A549 (cell line): ENCODE measurements around the gene SIVA1. TPM values are rescaled to one million over a fixed set of nuclear protein-coding genes. Genes with fewer than 3 reads are reported as not detected.

Source experiments
- ATAC-seq, 2 experiments: fragments of 200-7000 bp in 1 of 2; fragments of >200 bp in 1 of 2; cut with Nextera tagmentation in 1 of 2; cut with Tn5 transposase in 1 of 2; 3 replicates each; pipeline versions ENCODE4 v1.8.0 to v1.9.1; 2018 to 2020; ENCODE audit warnings: mild to moderate bottlenecking in 1 of 2, moderate library complexity in 1 of 2
- CTCF ChIA-PET: fragments of 300-600 bp; sonication (Branson Sonifier 250); formaldehyde crosslinking; extraction: SDS; loops from one replicate; lab custom pipeline; 2021; ENCODE audit warnings: antibody characterized with exemption, inconsistent platforms; lab: Yijun Ruan, JAX
- POLR2A ChIA-PET: fragments of 350-600 bp; formaldehyde crosslinking; extraction: SDS; loops from one replicate; lab custom pipeline; 2021; ENCODE audit warnings: antibody characterized with exemption, inconsistent platforms; lab: Yijun Ruan, JAX
- DNase-seq, 2 experiments: peaks; one replicate each; pipeline versions ENCODE4 v3.0.0 to v3.0.0-alpha.2; 2011 to 2016; ENCODE audit warnings: low read depth in 1 of 2, low spot score in 1 of 2
- FAIRE-seq: peaks from 2 replicates; lab custom pipeline; 2011; peaks lifted over from hg19 to GRCh38; lab: Jason Lieb, UNC
- H3K27ac ChIP-seq, 2 experiments: fragments of >200 bp; sonication (Bioruptor Twin); formaldehyde crosslinking; 3 replicates each; pipeline ENCODE4 v1.5.1; 2016 to 2017
- H3K4me1 ChIP-seq: fragments of >200 bp; sonication (Bioruptor Twin); formaldehyde crosslinking; 3 replicates; pipeline ENCODE4 v1.6.1; 2016
- H3K4me2 ChIP-seq: fragments of >200 bp; sonication (Bioruptor Twin); formaldehyde crosslinking; 3 replicates; pipeline ENCODE4 v1.6.1; 2016
- H3K4me3 ChIP-seq: fragments of >200 bp; sonication (Bioruptor Twin); formaldehyde crosslinking; 3 replicates; pipeline ENCODE4 v1.5.1; 2016
- H3K9me3 ChIP-seq: fragments of >200 bp; sonication (Bioruptor Twin); formaldehyde crosslinking; 3 replicates; pipeline ENCODE4 v1.6.1; 2016
- ESRRA ChIP-seq: fragments of 150-350 bp; IDR thresholded peaks from 2 replicates; pipeline ENCODE4 v1.6.1; 2014; ENCODE audit warnings: mild to moderate bottlenecking, low read length, borderline replicate concordance
- FOSL2 ChIP-seq, 2 experiments: fragments of 450-650 bp in 1 of 2; fragments of >200 bp in 1 of 2; sonication (Bioruptor Twin) in 1 of 2; formaldehyde crosslinking; IDR thresholded peaks; 2 replicates each; pipeline versions ENCODE4 v1.5.0 to v1.6.1; 2016 to 2020; ENCODE audit warnings: mild to moderate bottlenecking in 1 of 2, moderate library complexity in 1 of 2
- FOXS1 ChIP-seq: fragments of 250-450 bp; sonication (Bioruptor Pico); IDR thresholded peaks from 2 replicates; pipeline ENCODE4 v1.5.0; 2020; ENCODE audit warnings: mild to moderate bottlenecking, moderate library complexity
- HOXB13 ChIP-seq: fragments of 250-450 bp; sonication (Bioruptor Pico); IDR thresholded peaks from 2 replicates; pipeline ENCODE4 v1.5.0; 2020; ENCODE audit warnings: low read depth, mild to moderate bottlenecking, moderate library complexity
- JUNB ChIP-seq: fragments of >200 bp; sonication (Bioruptor Twin); formaldehyde crosslinking; IDR thresholded peaks from 2 replicates; pipeline ENCODE4 v1.6.1; 2016
- KDM1A ChIP-seq: fragments of 200-600 bp; sonication (generic); IDR thresholded peaks from 2 replicates; pipeline ENCODE4 v1.6.1; 2016; ENCODE audit warnings: low read depth, mild to moderate bottlenecking
- KDM5A ChIP-seq: fragments of 200-600 bp; sonication (generic); IDR thresholded peaks from 2 replicates; pipeline ENCODE4 v1.6.1; 2016; ENCODE audit warnings: antibody characterized with exemption, mild to moderate bottlenecking
- MAFK ChIP-seq: fragments of 450-650 bp; IDR thresholded peaks from 2 replicates; pipeline ENCODE4 v1.6.1; 2014; ENCODE audit not compliant: partially characterized antibody
- MAZ ChIP-seq: fragments of 150-350 bp; IDR thresholded peaks from 2 replicates; pipeline ENCODE4 v1.6.1; 2014; ENCODE audit warnings: antibody characterized with exemption, low read depth, low read length, borderline replicate concordance
- ZNF302 ChIP-seq: fragments of 250-450 bp; sonication (Bioruptor Pico); IDR thresholded peaks from 2 replicates; pipeline ENCODE4 v1.9.0; 2021; ENCODE audit warnings: inconsistent platforms, mild to moderate bottlenecking, moderate library complexity
- WGBS: methylation state at CpG from one replicate; pipeline ENCODE4 v1.1.6; 2017; ENCODE audit errors: missing lambda C conversion rate; 5-methylcytosine and 5-hydroxymethylcytosine counted together
- polyA plus RNA-seq, 4 experiments: library from polyadenylated mRNA; depleted of rRNA in 3 of 4; stranded (reverse); fragments of >200 nt; fragmentation: RNase III in 1 of 4; extraction: RNeasy Plus Mini Kit Qiagen cat#74134 plus additional on column Dnase treatment in 1 of 4; gene quantifications; 2 replicates in 3 of 4; 3 replicates in 1 of 4; pipeline ENCODE4 v1.2.3, GENCODE V29; 2011 to 2017
- TF ChIP-seq, protein P1 (sequence below): fragments of >200 bp; sonication (Bioruptor Twin); formaldehyde crosslinking; IDR thresholded peaks from 3 replicates; pipeline ENCODE4 v1.5.1; 2016
- TF ChIP-seq, protein P2 (sequence below): fragments of 250-450 bp; sonication (Bioruptor Pico); IDR thresholded peaks from 2 replicates; pipeline ENCODE4 v1.5.0; 2020; ENCODE audit warnings: low read depth, mild to moderate bottlenecking, moderate library complexity
- TF ChIP-seq, protein P3 (sequence below): fragments of >200 bp; sonication (Bioruptor Twin); formaldehyde crosslinking; IDR thresholded peaks from 3 replicates; pipeline ENCODE4 v1.6.1; 2016
- TF ChIP-seq, protein P4 (sequence below): fragments of 150-350 bp; IDR thresholded peaks from 2 replicates; pipeline ENCODE4 v1.6.1; 2014; ENCODE audit warnings: low read depth, mild to moderate bottlenecking, low read length

Gene SIVA1
- polyA plus RNA-seq, 2 of the 4 experiments (the other 2 are of a cell fraction), result 90.0 to 169 TPM

DNA sequence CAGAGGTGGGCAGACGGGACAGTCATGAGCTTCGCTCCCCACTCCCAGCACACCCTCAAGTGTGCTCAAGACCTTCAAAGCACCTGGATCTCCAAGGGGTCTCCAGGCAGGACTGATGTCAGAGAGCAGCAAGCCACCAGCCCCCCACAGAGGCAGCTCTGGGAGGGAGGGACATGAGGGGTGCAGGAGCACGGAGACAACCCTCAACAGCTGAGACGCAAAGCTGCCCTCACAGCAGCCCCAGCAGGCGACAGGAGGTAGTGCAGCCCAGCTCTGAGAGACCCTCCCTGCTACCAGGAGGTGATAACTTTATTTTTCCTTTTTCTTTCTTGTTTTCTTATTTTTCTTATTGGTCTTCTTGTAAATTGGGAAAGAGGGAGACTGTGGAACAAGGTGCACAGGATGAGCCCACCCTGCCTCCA lies 17.9 kb downstream of the SIVA1 start:
- no peak overlapping the region for H3K4me2 ChIP-seq
- no peak for TF ChIP-seq FOSL2 (IDR thresholded peaks at IDR 0.05)
- TF ChIP-seq FOSL2 (CRISPR knock-in tag; IDR thresholded peaks at IDR 0.05), result no peak
- TF ChIP-seq, protein P1, sequence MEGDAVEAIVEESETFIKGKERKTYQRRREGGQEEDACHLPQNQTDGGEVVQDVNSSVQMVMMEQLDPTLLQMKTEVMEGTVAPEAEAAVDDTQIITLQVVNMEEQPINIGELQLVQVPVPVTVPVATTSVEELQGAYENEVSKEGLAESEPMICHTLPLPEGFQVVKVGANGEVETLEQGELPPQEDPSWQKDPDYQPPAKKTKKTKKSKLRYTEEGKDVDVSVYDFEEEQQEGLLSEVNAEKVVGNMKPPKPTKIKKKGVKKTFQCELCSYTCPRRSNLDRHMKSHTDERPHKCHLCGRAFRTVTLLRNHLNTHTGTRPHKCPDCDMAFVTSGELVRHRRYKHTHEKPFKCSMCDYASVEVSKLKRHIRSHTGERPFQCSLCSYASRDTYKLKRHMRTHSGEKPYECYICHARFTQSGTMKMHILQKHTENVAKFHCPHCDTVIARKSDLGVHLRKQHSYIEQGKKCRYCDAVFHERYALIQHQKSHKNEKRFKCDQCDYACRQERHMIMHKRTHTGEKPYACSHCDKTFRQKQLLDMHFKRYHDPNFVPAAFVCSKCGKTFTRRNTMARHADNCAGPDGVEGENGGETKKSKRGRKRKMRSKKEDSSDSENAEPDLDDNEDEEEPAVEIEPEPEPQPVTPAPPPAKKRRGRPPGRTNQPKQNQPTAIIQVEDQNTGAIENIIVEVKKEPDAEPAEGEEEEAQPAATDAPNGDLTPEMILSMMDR, result 0 out of 3 replicates have a peak, but pooled peaks have one; percentile 11
- TF ChIP-seq, all 56 proteins: peak for 1
- H3K9me3 ChIP-seq, result peaks cover 2% of the 10 kb centered on the region; the same call in 1 of the 3 replicates
- no peak overlapping the region for H3K27ac ChIP-seq
- H3K4me3 ChIP-seq, result no peak overlapping the region
- DNase-seq (peak in 1 of 2 experiments; percentile 52), FAIRE-seq (no peak), ATAC-seq (no peak)
- POLR2A ChIA-PET, result interaction anchor here (0.6 kb wide), 1 partner anchor 102 kb away, joined by 4 read pairs; no protein-coding TSS in a partner anchor
- CTCF ChIA-PET, result interaction anchor here (0.8 to 9.3 kb wide), 8 partner anchors 8 to 56 kb away, joined by 3 to 88 read pairs (median 6); no protein-coding TSS in a partner anchor
- WGBS, result 89% methylated on average over 5 of the region's 5 CpGs
- peaks cover 14% of the 10 kb centered on the region for H3K4me1 ChIP-seq

DNA sequence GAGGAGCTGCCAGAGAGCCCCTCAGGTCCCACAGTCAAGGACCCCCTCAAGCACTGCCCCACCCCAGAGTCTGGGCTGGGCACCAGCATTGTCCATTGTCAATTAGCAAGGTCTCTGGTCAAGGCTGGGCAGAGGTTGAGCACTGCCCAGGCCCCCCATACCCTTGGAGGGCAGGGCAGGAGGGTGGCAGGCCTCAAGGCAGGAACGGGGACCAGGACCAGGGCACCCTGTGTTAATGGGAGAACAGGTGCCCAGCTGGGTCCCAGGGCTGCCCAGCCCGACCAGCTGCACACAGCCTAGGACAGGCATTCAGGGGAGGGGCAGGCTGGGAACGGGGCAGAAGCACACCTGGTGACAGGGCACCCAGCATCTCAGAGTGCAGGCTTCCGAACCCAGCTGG lies 18.4 kb downstream of the SIVA1 start:
- ChIA-PET CTCF (interaction anchor here (0.8 to 9.3 kb wide), 9 partner anchors 8 to 55 kb away, joined by 3 to 88 read pairs (median 6); no protein-coding TSS in a partner anchor), POLR2A (interaction anchor here (0.6 kb wide), 1 partner anchor 101 kb away, joined by 4 read pairs; no protein-coding TSS in a partner anchor)
- FAIRE-seq (no peak), DNase-seq (no peak), ATAC-seq (no peak)
- H3K4me1 ChIP-seq, result peaks cover 14% of the 10 kb centered on the region
- peaks cover 2% of the 10 kb centered on the region; the same call in 1 of the 3 replicates for H3K9me3 ChIP-seq
- 100% methylated on average over 2 of the region's 4 CpGs for WGBS
- TF ChIP-seq, protein P2, sequence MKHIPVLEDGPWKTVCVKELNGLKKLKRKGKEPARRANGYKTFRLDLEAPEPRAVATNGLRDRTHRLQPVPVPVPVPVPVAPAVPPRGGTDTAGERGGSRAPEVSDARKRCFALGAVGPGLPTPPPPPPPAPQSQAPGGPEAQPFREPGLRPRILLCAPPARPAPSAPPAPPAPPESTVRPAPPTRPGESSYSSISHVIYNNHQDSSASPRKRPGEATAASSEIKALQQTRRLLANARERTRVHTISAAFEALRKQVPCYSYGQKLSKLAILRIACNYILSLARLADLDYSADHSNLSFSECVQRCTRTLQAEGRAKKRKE (CRISPR knock-in tag), result no peak
- TF ChIP-seq JUNB, result no peak
- no peak for TF ChIP-seq MAZ
- no peak for TF ChIP-seq KDM5A
- TF ChIP-seq HOXB13 (CRISPR knock-in tag), result no peak
- TF ChIP-seq, protein P3, sequence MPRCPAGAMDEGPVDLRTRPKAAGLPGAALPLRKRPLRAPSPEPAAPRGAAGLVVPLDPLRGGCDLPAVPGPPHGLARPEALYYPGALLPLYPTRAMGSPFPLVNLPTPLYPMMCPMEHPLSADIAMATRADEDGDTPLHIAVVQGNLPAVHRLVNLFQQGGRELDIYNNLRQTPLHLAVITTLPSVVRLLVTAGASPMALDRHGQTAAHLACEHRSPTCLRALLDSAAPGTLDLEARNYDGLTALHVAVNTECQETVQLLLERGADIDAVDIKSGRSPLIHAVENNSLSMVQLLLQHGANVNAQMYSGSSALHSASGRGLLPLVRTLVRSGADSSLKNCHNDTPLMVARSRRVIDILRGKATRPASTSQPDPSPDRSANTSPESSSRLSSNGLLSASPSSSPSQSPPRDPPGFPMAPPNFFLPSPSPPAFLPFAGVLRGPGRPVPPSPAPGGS, result no peak
- TF ChIP-seq KDM1A, result no peak
- TF ChIP-seq, protein P1, result no peak
- no peak for TF ChIP-seq FOXS1
- no peak overlapping the region for H3K4me3 ChIP-seq
- H3K4me2 ChIP-seq, result no peak overlapping the region
- no peak overlapping the region for H3K27ac ChIP-seq

DNA sequence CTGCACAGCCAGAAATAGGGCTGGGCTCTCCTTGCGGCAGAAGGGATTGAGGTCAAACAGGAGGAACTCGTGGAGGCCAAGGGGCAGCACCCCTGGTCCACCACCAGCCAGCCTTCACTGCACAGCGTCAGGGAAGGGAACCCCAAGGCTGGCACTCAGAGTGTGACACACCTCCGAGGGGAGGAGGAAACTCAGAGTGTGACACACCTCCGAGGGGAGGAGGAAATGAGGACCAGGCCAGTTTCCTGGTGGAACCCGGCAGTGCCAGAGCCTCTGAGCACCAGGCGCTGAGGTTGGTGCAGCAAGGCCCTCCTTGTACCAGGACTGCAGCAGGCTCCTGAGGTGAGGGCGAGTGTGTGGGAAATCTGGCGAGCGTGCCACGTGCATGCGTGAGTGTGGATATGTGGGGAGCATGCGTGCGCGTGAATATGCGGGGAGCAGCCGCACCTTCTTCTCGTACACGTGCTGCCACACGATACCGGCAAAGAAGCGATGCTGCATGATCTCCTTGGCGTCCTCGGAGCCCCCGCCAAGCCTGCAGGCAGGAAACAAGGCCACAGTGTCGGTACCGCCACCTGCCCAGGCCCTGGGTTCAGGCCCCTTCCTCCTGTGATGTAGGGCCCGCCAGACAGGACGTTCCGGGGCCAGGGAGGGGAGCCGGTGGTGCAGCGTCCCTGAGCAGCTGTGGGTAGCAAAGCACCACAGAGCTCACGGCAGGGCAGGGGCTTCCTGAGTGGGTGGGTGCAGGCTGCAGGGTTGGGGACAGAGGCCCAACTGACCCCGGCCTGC lies 19.2 kb downstream of the SIVA1 start:
- WGBS, result 91% methylated on average over 33 of the region's 34 CpGs
- peaks cover 2% of the 10 kb centered on the region; the same call in 1 of the 3 replicates for H3K9me3 ChIP-seq
- CTCF ChIA-PET, result interaction anchor here (1.0 to 9.3 kb wide), 9 partner anchors 9 to 145 kb away, joined by 3 to 88 read pairs (median 5); no protein-coding TSS in a partner anchor
- no peak overlapping the region for H3K4me2 ChIP-seq
- no peak overlapping the region for H3K27ac ChIP-seq
- H3K4me1 ChIP-seq, result peaks cover 14% of the 10 kb centered on the region
- H3K4me3 ChIP-seq, result no peak overlapping the region
- no peak for ATAC-seq
- DNase-seq, result no peak
- TF ChIP-seq ZNF302 (CRISPR knock-in tag) (no peak), ESRRA (no peak), FOXS1 (no peak), MAFK (no peak)
- TF ChIP-seq, protein P1, result no peak
- TF ChIP-seq, protein P4, sequence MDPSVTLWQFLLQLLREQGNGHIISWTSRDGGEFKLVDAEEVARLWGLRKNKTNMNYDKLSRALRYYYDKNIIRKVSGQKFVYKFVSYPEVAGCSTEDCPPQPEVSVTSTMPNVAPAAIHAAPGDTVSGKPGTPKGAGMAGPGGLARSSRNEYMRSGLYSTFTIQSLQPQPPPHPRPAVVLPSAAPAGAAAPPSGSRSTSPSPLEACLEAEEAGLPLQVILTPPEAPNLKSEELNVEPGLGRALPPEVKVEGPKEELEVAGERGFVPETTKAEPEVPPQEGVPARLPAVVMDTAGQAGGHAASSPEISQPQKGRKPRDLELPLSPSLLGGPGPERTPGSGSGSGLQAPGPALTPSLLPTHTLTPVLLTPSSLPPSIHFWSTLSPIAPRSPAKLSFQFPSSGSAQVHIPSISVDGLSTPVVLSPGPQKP, result no peak
- no peak for FAIRE-seq
- POLR2A ChIA-PET, result no interaction called here
